ENCODE measurements around the gene RHOB.

- TF ChIP-seq GLIS3 (CRISPR knock-in tag; IDR thresholded peaks at IDR 0.05) (no peak), ISL1 (CRISPR knock-in tag; IDR thresholded peaks at IDR 0.05) (no peak), ZFP3 (CRISPR knock-in tag; IDR thresholded peaks at IDR 0.05) (no peak), CREB5 (CRISPR knock-in tag; IDR thresholded peaks at IDR 0.05; ENCODE audit: low read depth) (no peak), ZNF8 (CRISPR knock-in tag; IDR thresholded peaks at IDR 0.05) (no peak), RARB (CRISPR knock-in tag; IDR thresholded peaks at IDR 0.05) (no peak), ZNF565 (CRISPR knock-in tag; conservative IDR thresholded peaks at IDR 0.05; ENCODE audit: low read depth) (no peak), TCF4 (CRISPR knock-in tag; IDR thresholded peaks at IDR 0.05; ENCODE audit: borderline replicate concordance) (no peak), CSRNP3 (CRISPR knock-in tag; IDR thresholded peaks at IDR 0.05) (no peak), ZC3H10 (CRISPR knock-in tag; IDR thresholded peaks at IDR 0.05) (no peak), ESRRG (CRISPR knock-in tag; IDR thresholded peaks at IDR 0.05) (no peak)
- TF ChIP-seq, protein P1, sequence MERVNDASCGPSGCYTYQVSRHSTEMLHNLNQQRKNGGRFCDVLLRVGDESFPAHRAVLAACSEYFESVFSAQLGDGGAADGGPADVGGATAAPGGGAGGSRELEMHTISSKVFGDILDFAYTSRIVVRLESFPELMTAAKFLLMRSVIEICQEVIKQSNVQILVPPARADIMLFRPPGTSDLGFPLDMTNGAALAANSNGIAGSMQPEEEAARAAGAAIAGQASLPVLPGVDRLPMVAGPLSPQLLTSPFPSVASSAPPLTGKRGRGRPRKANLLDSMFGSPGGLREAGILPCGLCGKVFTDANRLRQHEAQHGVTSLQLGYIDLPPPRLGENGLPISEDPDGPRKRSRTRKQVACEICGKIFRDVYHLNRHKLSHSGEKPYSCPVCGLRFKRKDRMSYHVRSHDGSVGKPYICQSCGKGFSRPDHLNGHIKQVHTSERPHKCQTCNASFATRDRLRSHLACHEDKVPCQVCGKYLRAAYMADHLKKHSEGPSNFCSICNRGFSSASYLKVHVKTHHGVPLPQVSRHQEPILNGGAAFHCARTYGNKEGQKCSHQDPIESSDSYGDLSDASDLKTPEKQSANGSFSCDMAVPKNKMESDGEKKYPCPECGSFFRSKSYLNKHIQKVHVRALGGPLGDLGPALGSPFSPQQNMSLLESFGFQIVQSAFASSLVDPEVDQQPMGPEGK (CRISPR knock-in tag; IDR thresholded peaks at IDR 0.05; ENCODE audit: borderline replicate concordance) = no peak
- TF ChIP-seq, protein P2, sequence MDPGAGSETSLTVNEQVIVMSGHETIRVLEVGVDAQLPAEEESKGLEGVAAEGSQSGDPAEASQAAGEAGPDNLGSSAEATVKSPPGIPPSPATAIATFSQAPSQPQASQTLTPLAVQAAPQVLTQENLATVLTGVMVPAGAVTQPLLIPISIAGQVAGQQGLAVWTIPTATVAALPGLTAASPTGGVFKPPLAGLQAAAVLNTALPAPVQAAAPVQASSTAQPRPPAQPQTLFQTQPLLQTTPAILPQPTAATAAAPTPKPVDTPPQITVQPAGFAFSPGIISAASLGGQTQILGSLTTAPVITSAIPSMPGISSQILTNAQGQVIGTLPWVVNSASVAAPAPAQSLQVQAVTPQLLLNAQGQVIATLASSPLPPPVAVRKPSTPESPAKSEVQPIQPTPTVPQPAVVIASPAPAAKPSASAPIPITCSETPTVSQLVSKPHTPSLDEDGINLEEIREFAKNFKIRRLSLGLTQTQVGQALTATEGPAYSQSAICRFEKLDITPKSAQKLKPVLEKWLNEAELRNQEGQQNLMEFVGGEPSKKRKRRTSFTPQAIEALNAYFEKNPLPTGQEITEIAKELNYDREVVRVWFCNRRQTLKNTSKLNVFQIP (CRISPR knock-in tag; IDR thresholded peaks at IDR 0.05; ENCODE audit: borderline replicate concordance, low read depth) = no peak
These were observed 26.3 kb downstream of the RHOB start for GRCh38 chr2:20473128-20473527.

Measured in SK-N-SH treated with all-trans-retinoic acid at 6 μM for 48 hours (cell line).